ENCODE measurements around the gene CCDC201. TPM values are rescaled to one million over a fixed set of nuclear protein-coding genes. Genes with fewer than 3 reads are reported as not detected.

CCDC201 gene
- total and polyA plus RNA-seq, 2 of the 8 experiments (the other 6 are each of a cell fraction or from before 2014, with no cell fraction given): not detected

DNA sequence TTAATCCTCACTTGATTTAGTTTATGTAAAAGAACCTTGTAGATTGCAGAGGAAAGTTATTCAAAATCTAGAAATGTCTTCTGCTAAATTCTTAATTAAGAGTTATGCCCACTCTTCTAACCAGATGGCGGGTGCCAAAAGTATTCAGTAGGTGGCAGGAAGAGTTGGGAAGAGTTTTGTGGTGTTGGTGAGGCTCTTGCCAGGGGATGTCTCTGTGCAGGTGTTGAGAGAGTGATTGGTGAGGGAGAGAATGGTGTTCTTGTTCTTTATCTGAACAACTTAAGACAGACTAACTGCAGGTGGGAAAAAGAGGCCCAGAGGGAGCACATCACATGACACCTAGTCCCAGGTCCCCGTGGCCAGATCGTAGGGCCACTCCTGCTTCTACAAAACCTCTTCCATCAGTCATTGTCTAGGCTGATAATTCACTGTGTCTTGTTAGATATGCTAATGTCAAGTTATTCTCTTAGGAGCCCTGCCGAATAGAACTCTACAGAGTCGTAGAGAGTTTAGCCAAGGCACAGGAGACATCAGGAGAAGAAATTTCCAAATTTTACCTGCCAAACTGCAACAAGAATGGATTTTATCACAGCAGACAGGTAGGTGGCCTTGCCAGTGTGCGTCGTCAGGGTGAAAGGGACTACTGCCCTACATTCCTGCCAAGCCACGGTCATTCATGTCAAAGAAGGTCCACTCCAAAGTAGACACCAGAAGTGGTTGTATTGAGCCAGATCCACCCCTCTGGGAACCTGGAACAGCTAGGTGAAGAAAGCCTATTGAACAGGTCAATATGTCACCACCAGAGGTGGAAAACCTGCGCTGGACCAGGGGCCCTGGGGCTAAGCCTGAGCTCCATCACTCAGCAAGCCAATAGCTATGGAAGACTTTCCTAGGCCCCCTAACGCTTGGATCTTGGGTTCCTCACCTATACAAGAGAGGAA, 18.9 kb upstream of the CCDC201 start:
- Histone ChIP-seq H3K14ac (ENCODE audit: insufficient read length) (no peak overlapping the region), H3K79me1 (ENCODE audit: low read depth, low read length) (no peaks in the 10 kb centered on the region), H3K36me3 (ENCODE audit: control insufficient read depth in 2 of 4, insufficient read depth in 4 of 4, low read length in 3 of 4) (no peaks in the 10 kb centered on the region), H2BK120ac (replicated peaks; ENCODE audit: low read depth, low read length) (no peak overlapping the region), H2BK20ac (ENCODE audit: low read length) (no peak overlapping the region), H3K18ac (ENCODE audit: extremely low read depth, low read length) (no peak overlapping the region), H2BK5ac (ENCODE audit: low read depth, low read length) (no peak overlapping the region), H3K27me3 (replicated peaks in 1 of 4; ENCODE audit: control insufficient read depth in 3 of 4, extremely low read depth in 1 of 4, insufficient read depth in 3 of 4, low read length in 3 of 4) (peaks cover 23 to 42% (median 35%) of the 10 kb centered on the region in 4 experiments), H3K9me3 (ENCODE audit: insufficient read depth in 2 of 2, low read depth in 1 of 2, low read length in 1 of 2) (no peaks in the 10 kb centered on the region), H3K79me2 (ENCODE audit: control insufficient read depth in 1 of 2, insufficient read depth in 2 of 2, low read length in 2 of 2) (no peaks in the 10 kb centered on the region), H4K8ac (ENCODE audit: extremely low read depth, insufficient read depth, low read length) (no peak overlapping the region), H3K4me1 (replicated peaks in 1 of 4; ENCODE audit: control insufficient read depth in 3 of 4, insufficient read depth in 4 of 4, low read length in 3 of 4) (peaks cover 2 to 15% (median 9%) of the 10 kb centered on the region in 4 experiments), H3K4me3 (ENCODE audit: extremely low read depth in 1 of 4, insufficient read depth in 2 of 4, low read depth in 3 of 4, low read length in 4 of 4) (no peak overlapping the region), H3K23ac (ENCODE audit: insufficient read length) (no peak overlapping the region), H3K56ac (replicated peaks; ENCODE audit: insufficient read length, low read depth, low read length) (no peak overlapping the region), H3K4me2 (ENCODE audit: insufficient read depth in 1 of 2, low read depth in 2 of 2, low read length in 2 of 2) (no peak overlapping the region), H3K27ac (ENCODE audit: low read depth, low read length) (no peak overlapping the region), H2BK15ac (ENCODE audit: low read length) (no peak overlapping the region), H3K4ac (replicated peaks; ENCODE audit: insufficient read length, low read depth, low read length) (no peak overlapping the region), H2AK5ac (ENCODE audit: low read depth, low read length) (no peak overlapping the region), H4K91ac (replicated peaks; ENCODE audit: insufficient read length, low read length) (no peak overlapping the region), H2BK12ac (ENCODE audit: low read depth, low read length) (no peak overlapping the region; the same call in 1 of the 2 replicates), H4K5ac (ENCODE audit: insufficient read length, low read depth, low read length) (no peak overlapping the region), H3K23me2 (ENCODE audit: low read depth, low read length) (peaks cover 11% of the 10 kb centered on the region; the same call in 1 of the 2 replicates), H4K20me1 (replicated peaks in 1 of 2; ENCODE audit: control insufficient read depth in 1 of 2, insufficient read depth in 2 of 2, low read length in 2 of 2) (no peaks in the 10 kb centered on the region), H3K9ac (replicated peaks in 1 of 4; ENCODE audit: extremely low read depth in 1 of 4, low read depth in 3 of 4, low read length in 3 of 4) (no peak overlapping the region), H2AFZ (ENCODE audit: low read length) (no peak overlapping the region)
- DNase-seq (ENCODE audit: low read depth in 1 of 2, low spot score in 2 of 2) (no peak), FAIRE-seq (no peak)
- ChIA-PET CTCF (ENCODE audit: partially characterized antibody) (interaction anchor here (0.9 to 3.8 kb wide), 17 partner anchors 9 to 1290 kb away, joined by 3 to 22 read pairs (median 6); partner anchors contain the start of gene IGFBP3), POLR2A (ENCODE audit: partially characterized antibody) (interaction anchor here (1.2 kb wide), 1 partner anchor 11 kb away, joined by 3 read pairs; no protein-coding TSS in a partner anchor)
- TF ChIP-seq TAF7 (optimal IDR thresholded peaks at IDR 0.05; ENCODE audit: borderline replicate concordance, low read depth, low read length) (no peak), KDM1A (IDR thresholded peaks at IDR 0.05; ENCODE audit: borderline replicate concordance, low read length) (no peak)
- 88% methylated on average over 10 of the region's 10 CpGs; no CpG with 5 or more reads in 1 of the 2 experiments for WGBS, 2 experiments (ENCODE audit: extremely low coverage in 1 of 2, insufficient coverage in 1 of 2, insufficient read length in 1 of 2, insufficient replicate concordance in 2 of 2, low coverage in 1 of 2, low lambda C conversion rate in 2 of 2, missing lambda C conversion rate in 1 of 2)

Measured in H1 (cell line).